NCI-H526 (cell line): ENCODE measurements around the gene DSEL.

ENCODE experiments used
- DNase-seq, 2 experiments: peaks; one replicate each; lab custom pipeline; 2025; lab: John Stamatoyannopoulos, UW

The DSEL gene

DNA sequence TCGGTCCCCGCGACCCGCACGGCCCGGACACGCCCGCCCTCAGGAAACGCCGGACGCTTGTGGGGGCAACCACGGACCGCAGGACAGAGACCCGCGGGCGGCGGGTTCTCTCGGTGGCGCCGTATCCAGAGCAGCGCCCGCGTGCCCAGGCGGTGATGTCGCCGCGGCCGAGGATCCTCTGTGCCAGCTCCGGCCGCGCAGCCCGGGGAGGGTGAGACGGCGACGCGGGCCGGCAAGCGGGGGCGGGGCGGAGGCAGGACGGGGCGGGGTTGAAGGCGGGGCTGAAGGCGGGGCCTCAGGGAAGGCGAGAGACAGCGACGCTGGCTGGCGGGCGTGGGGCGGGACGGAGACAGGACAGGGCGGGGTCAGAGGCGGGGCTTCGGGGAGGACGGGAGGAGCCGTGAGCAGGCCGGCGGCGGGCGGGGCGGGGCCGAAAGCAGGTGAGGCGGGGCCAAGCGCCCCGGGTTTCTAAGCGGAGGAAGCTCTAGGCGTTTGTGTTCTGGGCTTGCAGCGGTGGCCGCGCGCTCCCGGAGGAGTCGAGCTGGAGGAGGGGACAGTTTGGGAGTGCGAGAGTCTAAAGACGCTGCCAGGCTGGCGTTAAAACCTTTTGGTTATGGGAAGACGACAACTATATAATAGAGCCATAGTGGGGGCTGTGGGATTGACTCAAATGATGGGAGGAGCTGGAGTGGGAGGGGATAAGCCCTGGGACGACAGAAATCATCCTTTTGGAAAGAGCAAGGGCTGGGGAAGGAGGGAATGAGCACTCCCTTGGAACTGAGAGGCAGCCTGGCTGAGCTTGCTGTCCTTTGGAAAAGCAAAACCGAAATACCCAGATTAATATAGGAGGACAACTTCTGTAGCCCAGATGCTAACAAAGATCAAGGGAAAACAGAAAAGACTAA lies at the start of gene DSEL:
DSEL (minus strand) TSS at position 182 of the 905 bp plus-strand sequence. CDS start 2,112 bp downstream, outside the sequence.
- peak; percentile 71 to 95 for DNase-seq

DNA sequence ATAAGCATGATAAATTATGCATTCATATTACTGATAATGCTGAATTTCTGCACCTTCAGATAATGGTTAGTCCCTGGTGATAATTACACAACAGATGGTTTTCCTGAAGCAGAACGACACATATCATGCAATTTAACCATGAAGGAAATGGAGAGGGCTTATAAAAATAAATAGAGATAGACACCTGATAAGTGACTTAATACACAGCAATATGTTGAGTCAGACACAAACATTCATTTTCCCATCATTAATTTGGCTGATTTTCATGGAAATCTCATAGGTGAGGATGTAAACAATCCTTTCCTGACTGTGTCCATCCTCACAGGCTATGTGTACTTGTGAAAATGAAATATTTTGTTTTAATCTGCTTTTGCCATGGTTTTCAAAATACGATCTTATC lies 36.9 kb upstream of the DSEL start:
- DNase-seq: no peak

DNA sequence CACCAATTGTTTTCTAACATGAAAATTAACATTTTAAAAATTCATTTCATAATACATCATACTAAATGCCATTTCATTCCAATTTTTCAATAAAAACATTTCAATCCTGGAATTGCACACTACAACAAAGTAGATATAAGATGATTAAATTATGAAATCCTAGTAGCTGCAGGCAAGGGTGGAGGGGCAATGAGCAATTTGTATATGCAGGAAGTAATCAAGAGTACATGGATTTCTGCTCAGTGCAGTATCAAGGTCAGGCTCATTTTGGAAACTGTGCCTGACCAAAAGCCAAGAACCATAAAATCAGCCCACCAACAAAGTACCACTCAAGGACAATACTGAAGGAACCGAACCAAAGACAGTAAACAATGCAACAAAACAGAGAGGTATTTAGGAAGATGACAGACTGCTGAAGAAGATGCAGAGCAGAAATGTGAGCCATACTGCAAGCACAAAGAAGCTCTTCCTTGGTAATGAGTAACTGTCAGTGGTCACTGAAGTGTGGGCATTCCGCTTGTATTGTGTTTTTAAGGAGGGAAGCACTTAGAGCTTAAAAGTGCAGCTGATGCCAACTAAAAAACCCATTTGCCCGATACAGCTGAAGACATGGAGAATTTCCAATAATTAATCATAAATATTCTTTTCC lies 34.5 kb upstream of the DSEL start:
- no peak for DNase-seq

DNA sequence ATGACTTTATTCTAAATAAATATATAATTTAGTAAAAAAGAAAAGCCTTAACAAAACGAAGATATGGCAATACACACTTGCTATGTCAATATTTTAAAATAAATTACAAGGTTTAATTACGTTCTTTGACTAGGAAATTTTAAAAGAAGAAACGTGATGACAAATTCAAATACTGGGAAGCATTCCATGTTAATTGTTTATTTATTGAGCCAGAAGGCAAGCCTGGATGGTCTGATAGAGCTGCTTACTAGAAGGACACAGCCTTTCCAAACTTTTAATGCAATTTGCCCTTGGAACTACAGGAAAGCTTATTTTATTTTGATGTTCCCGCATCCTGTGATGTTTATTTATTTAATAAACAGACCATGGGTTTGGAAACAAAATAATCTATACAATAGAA lies 33.4 kb upstream of the DSEL start:
- no peak for DNase-seq

DNA sequence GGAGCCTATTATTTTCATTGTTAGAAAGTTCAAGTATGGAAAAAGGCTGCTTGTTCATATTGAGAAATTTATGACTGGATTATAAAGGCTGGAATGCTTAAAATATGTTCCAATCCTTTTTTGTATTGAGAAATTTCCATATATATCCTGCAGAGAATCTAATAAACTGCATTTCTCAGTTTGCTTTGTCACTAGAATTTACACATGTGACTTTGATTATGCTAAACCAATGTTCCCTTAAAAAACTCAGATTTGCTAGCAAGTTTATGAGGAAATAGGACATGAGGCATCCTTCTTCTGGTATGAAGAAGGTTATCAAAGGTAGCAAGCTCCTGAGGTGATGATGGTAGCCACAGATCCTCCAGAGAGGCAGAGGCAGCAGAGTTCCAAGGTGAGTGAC lies 29.2 kb upstream of the DSEL start:
- DNase-seq: no peak

DNA sequence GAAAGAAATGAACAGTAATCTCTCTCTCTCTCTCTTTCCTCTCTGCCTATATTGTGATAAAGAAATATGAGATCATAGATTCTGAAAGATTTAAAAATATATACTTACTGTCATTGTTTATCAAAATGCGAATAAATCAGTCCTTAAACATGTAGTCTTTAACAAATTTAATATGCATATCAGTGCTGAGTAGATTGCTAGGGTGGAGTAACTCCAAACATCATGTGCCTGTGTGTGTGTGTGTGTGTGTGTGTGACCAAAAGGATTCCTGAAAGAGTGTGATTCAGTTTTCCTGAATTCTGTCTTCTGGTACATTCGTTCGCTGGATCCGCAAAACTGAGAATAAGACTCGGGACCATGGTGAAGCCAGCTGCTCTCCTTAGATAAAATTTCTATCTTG lies 24.0 kb upstream of the DSEL start:
- no peak for DNase-seq

DNA sequence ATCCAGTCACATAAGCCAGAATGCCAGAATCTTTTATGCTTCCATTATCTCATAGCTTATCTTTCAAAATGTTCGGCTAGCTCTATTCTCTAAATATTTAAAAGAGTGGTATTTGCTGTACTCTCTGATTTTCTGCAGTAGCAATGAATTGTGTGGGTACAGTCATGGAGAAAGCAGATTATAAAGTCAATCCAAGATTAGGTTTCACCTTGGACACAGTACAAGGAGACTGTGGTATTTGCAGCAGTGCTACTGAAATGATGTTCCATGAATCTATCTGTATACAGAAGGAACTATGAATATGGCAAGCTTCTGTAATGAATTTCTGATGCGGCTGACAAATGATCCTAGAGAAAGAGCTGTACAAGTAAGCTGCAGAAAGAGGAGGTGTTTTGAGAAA lies 15.4 kb upstream of the DSEL start:
- no peak for DNase-seq

DNA sequence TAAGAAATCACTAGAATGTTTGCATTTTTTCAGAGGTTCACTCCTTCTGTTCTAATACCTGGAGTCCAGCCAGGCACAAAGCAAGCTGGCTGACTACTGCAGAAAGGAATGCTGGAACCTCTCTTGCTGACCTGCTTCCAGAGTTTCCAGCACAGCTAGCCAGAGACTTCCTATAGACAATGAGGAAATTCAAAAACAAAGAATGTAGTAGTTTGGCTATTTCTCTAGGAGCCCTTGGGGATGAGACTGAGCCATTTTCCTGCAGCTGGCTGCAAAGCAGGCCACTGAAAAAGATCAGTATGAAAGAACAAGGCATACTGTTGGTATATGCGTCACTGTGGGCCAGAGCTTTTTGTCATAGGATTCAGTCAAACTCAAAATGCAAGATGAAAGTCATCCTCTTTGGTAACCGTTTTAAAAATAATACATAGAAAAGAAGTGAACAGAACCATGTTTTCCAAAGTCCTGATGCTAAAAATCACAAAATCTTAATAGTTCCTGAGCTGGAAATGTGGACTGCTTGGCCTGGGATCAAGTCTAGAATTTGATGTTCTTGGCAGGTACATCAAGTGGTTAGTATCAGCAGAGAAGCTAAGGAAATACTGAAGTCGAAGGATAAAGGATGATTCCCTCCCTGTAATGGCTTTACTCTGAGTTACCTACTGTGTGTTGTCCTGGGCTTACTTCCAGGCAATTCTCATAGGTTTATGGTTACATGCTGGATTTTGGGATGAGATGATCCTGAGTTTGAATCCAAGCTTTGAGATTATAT lies 9.0 kb upstream of the DSEL start:
- DNase-seq: no peak

DNA sequence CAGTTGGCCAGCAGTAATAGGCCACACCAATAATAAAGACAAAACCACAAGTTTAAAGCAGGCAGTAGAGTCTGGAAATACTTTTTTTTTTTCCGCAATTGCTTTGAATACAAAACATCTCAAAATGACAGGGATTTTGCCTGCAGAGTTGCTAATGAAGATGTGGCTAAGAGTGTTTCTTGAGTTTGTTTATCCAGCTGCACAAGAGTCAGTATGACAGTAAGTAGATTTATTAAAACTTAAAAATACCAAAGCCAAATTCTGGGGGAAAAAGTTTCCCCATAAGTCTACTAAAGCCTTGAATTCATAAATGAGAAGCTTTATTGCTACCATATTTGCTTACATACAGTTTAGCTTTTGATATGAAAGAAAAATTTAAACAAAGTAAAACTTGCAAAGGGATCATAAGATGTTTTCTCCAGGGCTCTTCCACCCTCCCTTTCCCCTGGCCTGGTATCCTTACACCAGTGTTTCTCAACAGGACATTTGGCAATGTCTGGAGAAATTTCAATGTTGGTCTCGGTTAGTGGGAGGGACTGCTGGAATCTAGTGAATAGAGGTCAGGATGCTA lies 3.9 kb upstream of the DSEL start:
- DNase-seq: no peak

DNA sequence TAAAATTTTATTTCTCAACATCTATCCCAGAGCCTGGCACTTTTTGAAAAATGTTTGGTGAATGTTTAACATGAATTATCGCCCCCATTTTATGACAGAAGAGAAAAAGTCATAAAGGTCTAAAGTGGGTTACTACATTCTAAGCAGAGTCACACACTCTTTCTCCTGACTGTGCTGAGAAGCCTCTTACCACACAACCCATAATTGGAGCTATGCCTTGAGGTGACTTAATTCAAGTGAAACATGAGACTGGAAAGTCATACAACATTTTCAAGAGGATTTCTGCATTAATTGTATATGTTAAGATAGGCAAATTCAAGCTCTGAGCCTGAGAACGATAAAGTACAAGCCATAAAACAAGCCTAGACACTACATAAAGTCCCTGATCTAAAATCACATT lies 3.1 kb upstream of the DSEL start:
- peak; percentile 64 to 81 for DNase-seq

DNA sequence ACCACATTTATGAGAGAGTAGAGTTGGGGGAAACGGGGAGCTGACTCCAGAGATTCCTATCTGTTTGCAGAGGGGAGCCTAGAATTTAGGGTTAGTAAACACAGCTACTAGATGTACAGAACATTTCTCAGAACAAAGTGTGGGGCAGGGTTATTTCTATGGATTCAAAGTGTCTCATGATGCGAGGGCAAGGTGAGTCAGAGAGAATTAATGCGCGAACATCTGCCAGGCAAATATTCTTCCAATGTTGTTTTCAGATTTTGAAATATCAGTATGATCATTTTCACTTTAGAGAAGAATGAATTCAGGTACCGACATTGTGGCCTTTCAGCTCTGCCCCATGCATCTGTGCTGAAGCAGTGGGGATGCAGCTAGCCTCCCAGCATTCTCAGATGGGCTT lies 2.0 kb upstream of the DSEL start:
- peak in 1 of 2 experiments; percentile 29 for DNase-seq

DNA sequence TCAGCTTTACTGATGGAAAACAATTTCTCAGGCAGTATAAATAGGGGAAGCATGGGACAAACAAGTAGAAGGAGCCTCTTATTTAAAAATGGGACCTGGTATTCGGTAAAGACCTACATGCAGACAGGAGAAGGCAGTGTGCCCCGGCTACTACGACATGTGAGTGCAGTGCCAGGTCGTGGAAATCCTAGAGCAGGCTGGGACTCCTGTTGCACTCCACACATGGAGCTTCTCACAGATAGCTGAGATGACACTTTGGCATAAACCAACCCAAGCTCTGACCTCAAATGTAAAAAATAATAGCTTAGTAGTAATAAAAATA lies 885 bp upstream of the DSEL start:
- peak in 1 of 2 experiments; percentile 31 for DNase-seq

DNA sequence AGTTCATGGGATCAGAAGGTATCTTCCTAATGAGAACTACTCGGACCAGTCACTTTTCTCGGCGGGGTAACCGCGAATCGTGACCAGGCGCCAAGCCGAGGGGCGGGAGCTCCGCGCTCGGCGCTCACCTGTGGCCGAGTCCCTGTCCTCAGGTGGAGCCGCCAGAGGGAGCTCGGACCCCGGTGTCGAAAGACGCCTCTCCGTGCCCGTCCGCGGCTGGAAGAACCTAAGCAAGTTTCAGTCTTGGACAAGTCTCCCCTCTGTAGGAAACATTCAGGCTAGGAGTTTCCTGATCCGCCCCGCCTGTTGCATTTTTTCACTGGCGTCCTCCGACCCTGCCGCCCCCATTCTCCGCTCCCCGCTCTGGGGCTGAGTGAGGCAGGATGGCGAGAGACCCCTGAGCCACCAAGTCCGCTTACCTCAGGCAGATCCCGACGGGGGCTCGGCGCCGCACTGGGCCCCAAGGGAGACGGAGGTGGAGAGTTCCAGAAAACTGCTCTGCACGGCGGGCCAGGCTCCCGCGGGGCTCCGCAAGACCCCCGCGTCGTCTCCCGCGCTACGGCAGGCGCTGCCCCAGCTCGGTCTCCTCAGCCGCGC lies 480 bp downstream of the DSEL start:
- peak; percentile 82 to 93 for DNase-seq

DNA sequence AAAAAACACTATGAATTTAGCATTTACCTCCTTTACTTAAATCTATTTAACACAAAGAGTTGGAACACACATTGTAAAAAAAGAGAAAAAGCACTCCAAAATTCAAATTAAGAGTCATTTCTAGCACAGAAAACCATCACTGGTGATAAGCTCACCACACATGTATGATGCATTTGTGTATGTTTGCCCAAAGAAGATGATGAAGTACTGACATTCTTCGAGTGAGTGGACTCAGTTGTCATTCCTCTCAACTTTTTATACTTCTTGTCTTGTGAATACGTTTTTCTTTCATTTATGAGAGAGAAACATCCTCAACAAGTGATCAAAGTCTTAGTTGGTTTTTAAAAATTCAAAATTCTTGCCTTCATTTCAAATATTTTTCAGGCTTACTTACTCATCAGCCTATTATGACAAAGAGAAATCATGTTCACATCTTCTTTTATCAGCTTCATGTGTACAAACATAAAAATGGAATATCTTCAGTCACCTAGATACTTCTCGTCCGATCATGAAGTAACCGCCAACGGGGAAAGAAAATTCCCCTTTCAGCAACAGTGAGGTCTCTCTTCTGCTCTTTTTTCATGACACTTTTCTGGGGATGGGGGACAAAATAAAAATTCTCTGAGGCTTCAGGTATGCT lies 1.5 kb downstream of the DSEL start:
- DNase-seq: no peak

DNA sequence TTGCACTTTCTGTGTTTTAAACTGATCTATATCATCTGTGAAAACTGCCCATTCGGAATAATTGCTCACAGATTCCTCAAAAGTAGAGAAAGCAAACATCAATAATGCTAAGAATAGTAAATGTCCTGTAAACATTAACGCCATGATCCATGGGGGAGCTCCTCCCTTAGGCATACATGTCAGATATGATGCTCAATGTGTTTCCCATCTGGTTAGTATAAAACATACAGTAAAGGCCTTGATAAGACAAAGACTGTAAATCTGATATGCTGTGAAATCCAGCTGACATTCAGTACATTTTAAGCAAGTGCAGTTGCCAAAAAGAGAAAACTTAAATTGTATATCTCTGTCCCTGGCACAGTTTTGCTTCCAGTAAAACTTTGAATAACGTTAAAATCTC lies 2.1 kb downstream of the DSEL start:
- DNase-seq: no peak

DNA sequence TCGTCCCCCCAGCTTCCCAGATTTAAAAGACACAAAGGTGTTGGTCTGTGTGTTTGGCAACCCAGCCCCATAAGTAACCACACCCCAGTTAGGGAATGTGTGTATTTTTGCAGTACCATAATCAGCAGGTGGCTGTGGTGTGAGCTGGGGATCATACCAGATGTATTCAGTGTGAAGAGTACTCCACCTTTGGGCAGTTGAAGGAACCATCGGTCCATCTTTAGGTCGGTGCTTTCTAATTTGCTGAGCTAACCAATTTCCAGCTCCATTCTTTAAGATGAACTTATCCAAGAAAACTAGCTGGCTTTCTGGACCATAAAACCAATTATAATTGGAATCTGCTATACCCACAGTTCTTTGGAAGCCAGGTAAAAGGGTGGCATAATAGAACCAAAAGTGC lies 3.2 kb downstream of the DSEL start:
- DNase-seq: peak; percentile 5 to 46

DNA sequence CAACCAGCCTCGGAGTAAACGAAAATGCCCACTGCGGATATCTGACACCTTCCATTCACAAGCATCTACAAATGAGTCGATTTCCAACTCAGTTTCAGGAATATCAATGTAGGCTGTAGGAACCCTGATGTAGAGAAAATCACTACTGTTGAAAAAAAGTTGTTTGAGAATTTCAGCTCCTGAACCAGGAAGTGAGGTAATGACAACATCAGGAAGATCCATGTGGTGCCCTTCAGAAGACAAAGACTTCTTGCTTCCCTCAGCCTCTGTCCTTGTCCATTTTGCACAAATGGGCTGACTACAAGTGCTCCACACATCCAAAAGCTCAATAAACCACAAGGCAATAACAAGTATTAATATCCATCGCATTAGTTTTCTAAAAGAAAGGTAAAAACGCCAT lies 4.7 kb downstream of the DSEL start:
- DNase-seq: no peak

DNA sequence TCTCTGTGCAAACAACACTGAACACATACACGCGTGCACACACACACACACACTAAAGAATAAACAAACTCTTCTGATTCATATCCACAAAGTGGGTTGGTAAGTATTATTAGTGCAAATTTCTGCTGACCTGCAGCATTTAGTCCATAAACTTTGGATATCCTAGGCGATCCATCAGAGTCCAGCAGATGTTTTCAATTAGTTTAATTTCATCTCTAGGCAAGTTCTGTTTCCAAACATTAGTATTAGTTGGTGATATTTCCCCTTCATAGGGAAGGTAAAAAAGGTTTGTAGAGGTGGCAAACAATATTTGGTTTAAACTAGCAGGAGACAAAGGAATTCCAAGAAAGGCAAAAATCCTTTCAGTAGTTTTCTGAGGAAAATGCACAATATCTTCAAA lies 5.7 kb downstream of the DSEL start:
- no peak for DNase-seq

DNA sequence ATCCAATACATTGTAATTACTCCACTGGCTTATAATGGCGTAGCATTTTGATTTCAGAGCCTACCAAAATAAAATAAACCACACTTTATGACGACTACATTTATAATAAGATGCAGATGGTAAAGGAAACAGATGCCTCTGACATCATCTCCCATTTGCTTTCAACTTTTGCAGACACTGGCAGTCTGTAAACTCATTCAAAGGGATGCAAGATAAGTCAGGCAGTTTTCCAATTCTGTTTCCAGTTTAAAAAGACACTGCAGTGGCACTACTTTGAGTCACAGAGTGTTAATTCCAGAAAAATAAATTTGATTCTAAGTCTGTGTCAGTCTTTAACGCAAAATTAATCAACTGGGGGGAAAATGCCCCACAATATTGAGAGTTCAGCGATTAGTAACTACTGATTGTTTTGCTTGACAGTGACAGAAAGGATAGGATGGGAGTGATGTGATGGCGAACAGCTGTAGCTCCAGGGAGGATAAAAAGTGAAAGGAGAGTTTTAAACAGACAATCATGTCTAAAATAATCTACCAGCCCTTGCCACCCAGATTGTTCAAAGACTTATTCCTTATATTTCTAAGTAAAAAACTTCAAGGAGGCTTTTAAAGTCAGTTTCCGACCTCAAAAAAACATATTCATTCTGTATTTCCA lies 6.7 kb downstream of the DSEL start:
- no peak for DNase-seq

DNA sequence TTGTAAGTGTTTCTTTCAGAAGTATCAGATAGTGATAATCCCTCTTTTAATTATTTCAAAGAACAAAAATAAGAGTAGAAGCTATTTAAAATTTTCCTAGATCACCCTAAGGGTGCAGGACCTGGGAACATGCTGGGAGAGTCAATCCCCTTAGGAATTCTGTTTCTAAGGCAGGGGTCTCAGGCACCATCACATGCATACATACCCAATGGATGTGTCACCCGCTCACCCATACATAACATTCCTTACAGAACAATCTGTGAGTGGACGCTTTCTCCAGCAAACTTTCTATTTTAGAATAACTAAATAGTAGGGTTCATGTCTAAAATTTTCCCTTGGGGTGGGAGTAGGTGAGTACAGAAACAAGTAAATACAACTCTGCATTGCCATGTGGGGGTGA lies 8.4 kb downstream of the DSEL start:
- no peak for DNase-seq

DNA sequence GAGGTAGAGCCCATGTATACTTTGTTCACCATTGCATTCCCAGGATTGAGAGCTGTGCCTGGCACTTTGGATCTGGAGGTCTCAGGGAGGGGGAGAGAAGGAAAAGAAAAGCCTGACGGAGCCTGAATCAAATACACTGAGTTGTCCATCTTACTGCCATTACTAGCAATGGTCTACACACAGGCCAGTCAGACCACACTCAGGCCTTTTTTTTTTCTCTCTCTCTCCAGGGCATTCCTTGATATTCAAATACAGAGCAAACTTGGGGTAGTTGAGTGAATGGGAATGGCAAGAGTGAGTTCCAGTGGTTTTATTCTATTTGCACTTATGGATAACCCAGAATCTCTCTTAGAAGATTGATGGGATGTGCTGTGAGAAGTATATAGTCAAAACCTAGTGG lies 11.8 kb downstream of the DSEL start:
- no peak for DNase-seq
